GM12874 (cell line): Measurements from ENCODE around the gene SLC2A6.

Experiments used
- CTCF ChIP-seq: IDR thresholded peaks from 2 replicates; pipeline ENCODE4 v1.5.1; 2011; ENCODE audit warnings: low read depth, mild to moderate bottlenecking, control low read depth, low read length, moderate library complexity; ENCODE audit not compliant: insufficient read depth

SLC2A6 gene

GRCh38 chr9:133524146-133524545 lies 45.2 kb upstream of the SLC2A6 start:
- TF ChIP-seq CTCF = no peak

GRCh38 chr9:133523106-133523505 lies 44.2 kb upstream of the SLC2A6 start:
- no peak for TF ChIP-seq CTCF

GRCh38 chr9:133522073-133522910 lies 43.4 kb upstream of the SLC2A6 start:
- no peak for TF ChIP-seq CTCF

- TF ChIP-seq CTCF = no peak
Measured at GRCh38 chr9:133521122-133522072, 42.5 kb upstream of the SLC2A6 start.

GRCh38 chr9:133520121-133520835 lies 41.4 kb upstream of the SLC2A6 start:
- no peak for TF ChIP-seq CTCF

- TF ChIP-seq CTCF = no peak
Measured at GRCh38 chr9:133519693-133520092, 40.8 kb upstream of the SLC2A6 start.
